Mammary epithelial cell (primary cell): ENCODE results near the gene PDRG1.

Source experiments
- EZH2 ChIP-seq: IDR thresholded peaks from 2 replicates; pipeline ENCODE4 v1.6.1; 2012; ENCODE audit warnings: low read length, inconsistent platforms, borderline replicate concordance
- TF ChIP-seq, protein P1 (sequence below), 2 donors: IDR thresholded peaks in 1 of 2; conservative IDR thresholded peaks in 1 of 2; 2 replicates each; pipeline ENCODE4 v1.5.1; 2011 to 2012; ENCODE audit warnings: inconsistent platforms in 2 of 2, low read length in 2 of 2, mild to moderate bottlenecking in 2 of 2, control low read depth in 1 of 2, low read depth in 1 of 2; ENCODE audit not compliant: insufficient read depth in 1 of 2; ENCODE audit errors: extremely low read depth in 1 of 2

DNA sequence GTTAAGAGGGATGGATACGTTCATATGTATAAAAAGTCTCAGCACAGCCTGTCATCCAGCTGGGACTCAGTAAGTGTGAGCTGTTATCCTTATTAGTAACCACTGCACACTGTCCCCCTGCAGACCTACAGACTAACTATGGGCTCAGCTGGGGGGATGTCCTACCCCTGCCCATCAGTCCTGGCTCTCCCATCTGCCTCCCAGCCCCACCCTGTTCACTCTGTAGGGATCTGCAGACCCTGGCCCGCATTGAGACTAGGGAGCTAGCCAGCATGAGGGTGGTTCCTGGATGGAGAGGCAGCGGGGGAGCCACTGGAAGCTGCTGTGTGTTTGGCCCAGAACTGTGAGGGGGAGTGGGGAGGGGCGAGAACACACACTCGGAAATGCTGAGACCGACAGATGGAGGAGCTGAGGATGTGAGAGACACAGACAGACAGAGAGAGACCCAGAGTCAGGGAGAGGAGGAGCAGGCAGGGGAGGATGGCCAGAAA, 33.2 kb upstream of the PDRG1 start:
- TF ChIP-seq, protein P1, sequence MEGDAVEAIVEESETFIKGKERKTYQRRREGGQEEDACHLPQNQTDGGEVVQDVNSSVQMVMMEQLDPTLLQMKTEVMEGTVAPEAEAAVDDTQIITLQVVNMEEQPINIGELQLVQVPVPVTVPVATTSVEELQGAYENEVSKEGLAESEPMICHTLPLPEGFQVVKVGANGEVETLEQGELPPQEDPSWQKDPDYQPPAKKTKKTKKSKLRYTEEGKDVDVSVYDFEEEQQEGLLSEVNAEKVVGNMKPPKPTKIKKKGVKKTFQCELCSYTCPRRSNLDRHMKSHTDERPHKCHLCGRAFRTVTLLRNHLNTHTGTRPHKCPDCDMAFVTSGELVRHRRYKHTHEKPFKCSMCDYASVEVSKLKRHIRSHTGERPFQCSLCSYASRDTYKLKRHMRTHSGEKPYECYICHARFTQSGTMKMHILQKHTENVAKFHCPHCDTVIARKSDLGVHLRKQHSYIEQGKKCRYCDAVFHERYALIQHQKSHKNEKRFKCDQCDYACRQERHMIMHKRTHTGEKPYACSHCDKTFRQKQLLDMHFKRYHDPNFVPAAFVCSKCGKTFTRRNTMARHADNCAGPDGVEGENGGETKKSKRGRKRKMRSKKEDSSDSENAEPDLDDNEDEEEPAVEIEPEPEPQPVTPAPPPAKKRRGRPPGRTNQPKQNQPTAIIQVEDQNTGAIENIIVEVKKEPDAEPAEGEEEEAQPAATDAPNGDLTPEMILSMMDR (conservative IDR thresholded peaks at IDR 0.05 in 1 of 2, IDR thresholded peaks at IDR 0.05 in 1 of 2; ENCODE audit: extremely low read depth in 1 of 2, insufficient read depth in 1 of 2, low read depth in 1 of 2, low read length in 2 of 2): no peak
- TF ChIP-seq EZH2: no peak
